NCI-H526 treated with DMSO at 0.1 percent for 48 hours (cell line): ENCODE results near the gene ZNF771.
A peak's percentile ranks its signal among the peaks of the same experiment; 100 is the strongest.
"Not testable (repeated sequence)": the region's sequence is repeated elsewhere in the genome, so short reads cannot be mapped to it uniquely, and the experiment has no call there.

ENCODE experiments used
- DNase-seq: peaks from one replicate; lab custom pipeline; 2025; lab: John Stamatoyannopoulos, UW

ZNF771 gene

DNA sequence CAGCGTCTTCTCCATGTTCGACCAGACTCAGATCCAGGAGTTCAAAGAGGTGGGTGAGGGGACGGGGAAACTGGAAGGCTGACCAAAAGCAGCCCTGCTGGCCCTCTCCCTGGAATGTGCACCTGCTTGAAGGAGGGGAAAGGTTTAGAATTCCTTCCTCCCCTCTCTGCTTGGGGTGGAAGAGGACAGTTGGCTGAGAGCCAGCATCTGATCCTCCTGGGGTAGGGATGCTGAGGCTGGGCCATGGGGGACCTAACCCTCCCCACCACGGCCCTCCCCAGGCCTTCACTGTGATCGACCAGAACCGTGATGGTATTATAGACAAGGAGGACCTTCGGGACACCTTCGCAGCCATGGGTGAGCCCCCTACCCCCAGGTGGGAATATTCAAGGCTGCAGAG, 31.5 kb upstream of the ZNF771 start:
- no peak for DNase-seq

DNA sequence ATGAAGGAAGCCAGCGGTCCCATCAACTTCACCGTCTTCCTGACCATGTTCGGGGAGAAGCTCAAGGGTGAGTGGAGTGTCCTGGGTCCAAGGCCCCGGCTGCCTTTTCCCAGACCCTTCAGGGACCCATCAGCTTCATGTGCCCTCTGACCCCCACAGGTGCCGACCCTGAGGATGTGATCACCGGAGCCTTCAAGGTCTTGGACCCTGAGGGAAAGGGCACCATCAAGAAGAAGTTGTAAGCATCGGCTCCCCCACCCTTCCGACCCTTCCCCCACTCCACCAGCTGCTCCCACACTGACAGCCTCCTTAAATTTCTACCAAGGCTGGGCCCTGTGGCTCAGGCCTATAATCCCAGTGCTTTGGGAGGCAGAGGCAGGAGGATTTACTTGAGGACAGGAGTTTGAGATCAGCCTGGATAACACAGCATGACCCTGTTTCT, 30.9 kb upstream of the ZNF771 start:
- DNase-seq, result no peak

DNA sequence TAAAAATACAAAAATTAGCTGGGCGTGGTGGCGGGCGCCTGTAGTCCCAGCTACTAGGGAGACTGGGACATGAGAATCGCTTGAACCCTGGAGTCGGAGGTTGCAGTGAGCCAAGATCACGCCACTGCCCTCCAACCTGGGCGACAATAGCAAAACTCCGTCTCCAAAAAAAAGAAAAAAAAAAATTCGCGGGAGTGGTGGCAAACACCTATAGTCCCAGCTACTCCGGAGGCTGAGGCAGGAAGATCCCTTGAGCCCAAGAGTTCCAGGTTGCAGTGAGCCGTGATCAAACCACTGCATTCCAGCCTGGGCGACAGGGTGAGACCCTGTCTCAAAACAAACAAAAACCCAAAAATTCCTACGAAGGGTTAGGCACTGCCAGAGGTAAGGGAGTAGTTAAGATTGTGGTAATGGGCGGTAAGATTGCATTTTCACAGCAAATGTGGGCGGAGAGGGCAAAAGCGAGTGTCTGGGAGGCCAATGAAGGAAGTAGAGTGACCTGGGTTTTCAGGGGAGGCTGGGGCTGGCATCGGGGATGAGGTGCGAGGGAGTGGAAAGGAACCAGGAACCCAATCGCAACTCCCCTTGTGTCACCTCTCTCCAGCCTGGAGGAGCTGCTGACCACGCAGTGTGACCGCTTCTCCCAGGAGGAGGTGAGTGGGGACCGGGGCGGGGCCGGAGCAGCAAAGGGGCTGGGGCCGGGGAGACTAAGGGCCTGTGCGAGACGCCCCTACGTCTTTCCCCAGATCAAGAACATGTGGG, 30.2 kb upstream of the ZNF771 start:
- DNase-seq, result no peak

DNA sequence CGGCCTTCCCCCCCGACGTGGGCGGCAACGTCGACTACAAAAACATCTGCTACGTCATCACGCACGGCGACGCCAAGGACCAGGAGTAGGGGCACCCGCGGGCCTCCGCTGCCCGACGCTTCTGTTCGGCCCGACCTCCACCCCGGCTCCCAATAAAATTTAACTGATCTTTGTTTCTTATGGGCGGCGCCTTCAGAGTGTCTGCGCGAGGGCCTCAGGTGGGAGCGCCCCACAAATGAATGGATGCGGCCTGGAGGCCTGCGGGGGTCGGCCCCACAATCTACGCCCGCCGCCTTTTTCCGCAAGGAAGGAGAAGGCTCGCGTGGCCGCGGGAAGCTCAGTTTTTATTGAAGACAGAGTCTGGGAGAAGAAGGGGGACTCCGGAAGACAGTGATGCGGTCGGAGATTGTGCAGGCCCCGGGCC, 29.6 kb upstream of the ZNF771 start:
- DNase-seq, result peak; percentile 76

DNA sequence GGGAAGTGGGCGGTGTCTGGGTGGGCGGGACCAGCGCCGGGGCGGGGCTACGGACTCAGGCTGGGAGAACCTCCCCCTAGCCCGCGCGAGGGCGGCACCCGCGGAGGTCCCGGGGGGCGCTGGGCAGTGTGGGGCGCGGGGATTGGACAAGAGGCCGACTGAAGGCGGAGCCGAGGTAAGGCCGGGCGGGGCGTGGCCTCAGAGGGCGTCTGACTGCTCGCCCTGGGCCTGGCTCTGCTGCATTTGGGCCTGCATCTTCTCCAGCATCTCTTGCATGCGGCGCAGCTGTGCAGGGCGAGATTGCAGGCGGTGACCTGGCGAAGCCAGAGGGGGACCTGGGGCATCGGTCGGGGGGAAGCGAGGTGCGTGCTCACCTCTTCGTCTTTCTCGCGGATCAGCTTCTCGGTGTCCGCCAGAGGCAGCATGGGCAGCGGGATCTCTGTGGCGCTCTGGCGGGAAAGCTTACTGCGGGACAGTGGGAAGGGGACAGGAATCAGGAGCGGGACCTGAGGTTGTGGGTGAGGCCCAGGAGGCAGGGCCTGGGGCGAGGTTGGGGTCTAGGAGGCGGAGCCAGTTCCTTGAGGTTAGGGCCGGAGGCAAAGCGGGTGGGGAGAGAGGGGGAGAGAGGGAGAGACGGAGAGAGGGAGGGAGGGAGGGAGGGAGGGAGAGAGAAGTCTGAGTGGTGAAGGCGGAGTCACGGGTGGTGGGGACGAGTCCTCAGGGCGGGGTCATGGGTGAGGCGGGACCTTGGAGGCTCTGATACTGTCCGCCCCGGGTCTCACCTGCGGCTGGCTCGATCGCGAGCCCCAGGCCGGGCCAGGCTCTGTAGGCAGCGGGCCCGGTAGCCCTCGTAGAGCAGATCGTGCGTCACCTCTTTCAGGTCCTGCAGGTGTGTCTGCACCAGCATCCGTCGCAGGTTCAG, 28.9 kb upstream of the ZNF771 start:
- DNase-seq, result peak; percentile 85

DNA sequence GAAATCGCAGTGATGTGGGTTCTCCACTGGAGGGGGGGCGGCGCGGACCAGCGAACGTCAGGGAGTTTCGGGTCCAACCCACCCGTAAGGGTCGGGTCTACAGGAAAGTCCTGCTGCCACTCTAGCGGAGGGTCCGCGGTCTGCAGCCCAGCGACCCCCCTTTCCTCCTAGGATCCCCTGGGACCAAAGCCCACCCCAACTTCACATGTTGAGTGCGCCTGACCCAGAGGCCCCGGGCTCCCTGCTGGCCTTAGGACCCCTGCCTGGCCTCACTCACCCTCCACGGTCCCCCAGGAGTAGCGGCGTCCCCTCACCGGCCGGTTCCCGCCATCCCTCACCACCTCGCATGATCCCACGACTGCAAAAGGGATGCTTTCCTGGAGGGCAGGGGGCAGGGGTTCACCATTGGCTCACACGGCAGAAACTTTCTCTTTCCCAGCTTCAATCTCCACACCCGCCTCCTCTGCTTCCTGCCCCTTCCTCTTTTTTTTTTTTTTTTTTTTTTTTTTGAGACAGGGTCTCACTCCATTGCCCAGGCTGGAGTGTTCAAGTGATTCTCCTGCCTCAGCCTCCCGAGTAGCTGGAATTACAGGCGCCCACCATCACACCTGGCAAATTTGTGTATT, 28.1 kb upstream of the ZNF771 start:
- DNase-seq, result no peak

- DNase-seq, result no peak
Observed at GRCh38 chr16:30380072-30380802, 27.2 kb upstream of the ZNF771 start.

GRCh38 chr16:30380803-30381208, 26.6 kb upstream of the ZNF771 start:
- DNase-seq, result no peak

GRCh38 chr16:30381291-30382041, 25.9 kb upstream of the ZNF771 start:
- no peak for DNase-seq

- no peak for DNase-seq
Observed at GRCh38 chr16:30382111-30382881, 25.1 kb upstream of the ZNF771 start, which contains the start of gene SEPTIN1. SEPTIN1 (minus strand) TSS chr16:30382561; CDS start chr16:30382542, 19 bp downstream.

DNA sequence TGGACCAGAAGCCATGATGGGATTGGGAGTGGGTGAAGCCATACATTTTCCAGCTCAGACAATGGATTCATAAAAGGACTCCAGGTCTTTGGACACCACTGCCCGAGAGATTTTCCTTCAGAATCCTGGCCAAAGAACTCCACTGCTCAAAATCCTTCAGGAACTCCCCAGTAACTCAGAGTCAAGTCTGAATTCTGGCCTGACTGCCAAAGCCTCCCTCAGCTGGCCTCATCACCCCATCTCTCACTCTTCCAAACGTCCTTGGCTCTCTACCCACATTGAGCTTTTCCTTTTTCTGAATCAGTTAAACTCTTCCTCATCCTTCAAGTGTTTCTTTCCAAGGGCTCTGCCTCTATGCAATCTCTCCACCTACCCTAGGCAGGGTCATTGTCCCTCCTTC, 23.9 kb upstream of the ZNF771 start:
- DNase-seq, result no peak

DNA sequence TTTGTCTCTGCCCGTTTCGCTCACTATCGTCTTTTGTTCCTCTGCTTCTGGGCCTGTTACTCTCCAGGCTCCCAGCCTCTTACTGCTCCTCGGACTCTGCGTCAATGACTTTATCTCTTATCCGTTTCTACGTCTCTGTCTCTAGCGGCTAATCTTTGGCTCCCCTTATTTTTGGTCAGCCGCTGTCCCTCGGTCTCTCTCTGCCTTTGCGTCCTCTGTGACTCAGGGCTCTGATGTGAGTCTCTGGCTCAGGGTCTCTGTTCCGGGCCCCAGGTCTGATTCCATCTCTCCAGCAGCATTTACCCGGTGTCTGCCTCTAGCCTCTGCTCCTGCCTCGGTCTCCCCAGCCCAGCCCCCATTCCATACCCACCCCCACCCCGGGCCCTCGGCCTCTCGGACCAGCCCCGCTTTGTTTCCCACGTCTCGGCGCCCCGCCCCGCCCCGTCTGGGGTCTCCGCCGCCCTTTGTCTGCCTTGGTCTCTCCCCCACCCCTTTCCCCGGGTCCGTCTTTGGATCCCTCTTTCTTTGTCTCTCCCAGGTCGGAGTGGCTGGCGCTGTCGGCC, 12.7 kb upstream of the ZNF771 start:
- no peak for DNase-seq

DNA sequence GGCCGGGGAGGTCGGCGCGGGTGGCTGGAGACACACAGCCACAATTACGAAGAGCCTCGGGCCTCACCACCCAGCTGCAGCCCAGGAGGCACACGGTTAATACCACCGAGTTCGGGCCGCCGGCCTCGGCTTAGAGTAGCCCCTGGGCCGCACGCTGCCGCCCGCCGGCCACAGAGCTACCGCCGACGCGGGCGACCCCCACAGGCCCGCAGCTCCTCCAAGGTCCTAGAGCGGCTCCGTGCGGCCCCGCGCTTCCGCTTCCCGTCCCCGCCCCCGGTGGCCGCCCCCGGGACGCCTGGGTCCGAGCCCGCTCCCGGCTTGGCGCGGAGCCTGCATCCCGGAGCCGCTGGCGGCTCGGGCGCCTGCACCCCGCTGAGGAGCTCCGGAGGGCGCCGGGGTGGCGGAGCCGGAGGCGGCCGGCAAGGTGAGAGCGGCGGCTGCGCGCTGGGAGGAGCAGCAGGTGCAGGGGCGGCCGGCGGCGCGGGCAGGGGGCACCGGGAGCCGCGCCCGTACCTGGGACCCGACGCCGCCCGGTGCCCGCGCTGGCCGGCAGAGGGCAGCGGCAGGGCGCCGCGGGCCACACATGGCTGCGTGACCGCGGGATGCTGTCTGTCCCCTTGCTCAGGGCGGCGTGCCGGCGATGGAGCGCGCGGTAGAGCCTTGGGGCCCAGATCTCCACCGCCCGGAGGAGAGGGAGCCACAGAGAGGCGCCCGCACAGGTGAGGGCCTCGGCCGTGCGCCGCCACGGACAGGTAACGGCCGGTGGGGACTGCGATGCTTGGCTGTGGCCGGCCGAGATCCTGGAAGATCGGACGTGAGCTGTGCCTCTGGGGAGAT, 12.0 kb upstream of the ZNF771 start, which contains the start of gene ZNF48:
ZNF48 (plus strand) TSS at position 266 of the 837 bp plus-strand sequence; CDS start at position 641, 375 bp downstream.
- peak; percentile 88 for DNase-seq

DNA sequence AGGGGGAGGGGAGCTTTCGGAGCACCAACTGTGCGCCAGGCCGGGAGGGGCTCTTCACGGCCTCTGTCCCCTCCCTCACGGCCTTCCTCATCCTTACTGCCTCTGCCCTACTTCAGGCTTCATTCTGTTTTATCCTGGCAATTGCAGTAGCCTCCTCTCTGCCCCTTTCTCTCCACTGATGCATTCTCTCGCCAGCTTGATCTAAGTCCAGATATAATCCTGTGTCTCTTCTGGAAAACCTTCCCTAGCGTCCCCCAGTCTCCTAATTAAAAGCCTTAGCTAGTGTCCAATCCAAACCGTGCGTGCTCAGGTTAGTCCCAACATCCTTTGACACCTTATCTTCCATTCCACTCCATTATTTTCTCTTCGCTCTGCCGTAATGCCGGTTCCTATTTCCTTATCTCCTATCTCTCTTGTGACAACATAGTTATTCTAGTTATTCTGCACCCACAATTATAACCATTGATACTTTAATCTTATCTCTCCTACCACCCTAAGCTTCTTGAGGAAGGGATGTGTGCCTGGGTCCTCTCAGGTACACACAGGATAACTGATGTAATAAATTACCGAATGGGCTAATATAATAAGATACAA, 11.3 kb upstream of the ZNF771 start:
- no peak for DNase-seq

DNA sequence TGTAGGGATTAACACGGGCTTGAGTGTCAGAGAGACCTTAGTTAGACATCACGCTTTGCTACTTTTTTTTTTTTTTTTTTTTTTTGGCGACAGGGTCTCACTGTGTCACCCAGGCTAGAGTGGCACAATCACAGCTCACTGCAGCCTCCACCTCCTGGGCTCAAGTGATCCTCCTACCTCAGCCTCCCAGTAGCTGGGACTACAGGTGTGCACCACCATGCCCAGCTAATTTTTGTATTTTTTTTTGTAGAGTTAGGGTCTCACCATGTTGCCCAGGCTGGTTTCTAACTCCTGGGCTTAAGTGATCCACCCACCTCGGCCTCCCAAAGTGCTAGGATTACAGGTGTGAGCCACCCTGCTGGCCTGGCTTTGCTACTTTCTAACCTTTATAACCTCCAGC, 10.8 kb upstream of the ZNF771 start:
- not testable (repeated sequence) for DNase-seq

GRCh38 chr16:30397056-30397455, 10.3 kb upstream of the ZNF771 start:
- no peak for DNase-seq

DNA sequence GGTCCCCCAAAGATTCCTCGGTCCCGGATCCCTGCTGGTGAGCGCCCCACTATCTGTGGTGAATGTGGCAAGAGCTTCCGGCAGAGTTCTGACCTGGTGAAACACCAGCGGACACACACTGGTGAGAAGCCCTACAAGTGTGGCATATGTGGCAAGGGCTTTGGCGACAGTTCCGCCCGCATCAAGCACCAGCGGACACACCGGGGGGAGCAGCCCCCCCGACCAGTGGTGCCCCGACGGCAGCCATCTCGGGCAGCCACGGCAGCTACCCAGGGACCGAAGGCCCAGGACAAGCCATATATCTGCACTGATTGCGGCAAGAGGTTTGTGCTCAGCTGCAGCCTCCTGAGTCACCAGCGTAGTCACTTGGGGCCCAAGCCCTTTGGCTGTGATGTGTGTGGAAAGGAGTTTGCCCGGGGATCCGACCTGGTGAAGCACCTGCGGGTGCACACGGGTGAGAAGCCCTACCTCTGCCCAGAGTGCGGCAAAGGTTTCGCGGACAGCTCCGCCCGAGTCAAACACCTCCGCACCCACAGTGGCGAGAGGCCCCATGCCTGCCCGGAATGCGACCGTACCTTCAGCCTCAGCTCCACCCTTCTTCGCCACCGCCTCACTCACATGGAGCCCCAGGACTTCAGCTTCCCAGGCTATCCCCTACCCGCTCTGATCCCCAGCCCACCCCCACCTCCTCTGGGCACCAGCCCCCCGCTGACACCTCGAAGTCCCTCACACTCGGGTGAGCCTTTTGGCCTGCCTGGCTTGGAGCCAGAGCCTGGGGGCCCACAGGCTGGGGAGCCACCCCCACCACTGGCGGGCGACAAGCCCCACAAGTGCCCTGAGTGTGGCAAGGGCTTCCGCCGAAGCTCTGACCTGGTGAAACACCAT, 9.4 kb upstream of the ZNF771 start:
- DNase-seq, result no peak
